GM18519 (cell line): ENCODE data around the gene KRTAP10-12.

ENCODE experiments used
- ATAC-seq: cut with Tn5 transposase; IDR thresholded peaks from one replicate; pipeline ENCODE4 v1.9.1; 2021; ENCODE audit warnings: mild to moderate bottlenecking, moderate library complexity; ENCODE audit not compliant: unreplicated experiment, low FRiP score

The KRTAP10-12 gene

GRCh38 chr21:44696572-44696971 is 400 bp upstream of the KRTAP10-12 start:
- no peak for ATAC-seq

GRCh38 chr21:44697811-44698734 is 1.1 kb downstream of the KRTAP10-12 start:
- no peak for ATAC-seq

- ATAC-seq = no peak
Observed at GRCh38 chr21:44699502-44700001, 2.6 kb downstream of the KRTAP10-12 start.

GRCh38 chr21:44700101-44701022 is 3.4 kb downstream of the KRTAP10-12 start:
- ATAC-seq = no peak

GRCh38 chr21:44701023-44701400 is 4.0 kb downstream of the KRTAP10-12 start:
- no peak for ATAC-seq

GRCh38 chr21:44701541-44701940 is 4.6 kb downstream of the KRTAP10-12 start:
- no peak for ATAC-seq

GRCh38 chr21:44702111-44702972 is 5.4 kb downstream of the KRTAP10-12 start:
- ATAC-seq = no peak

- no peak for ATAC-seq
Observed at GRCh38 chr21:44702973-44703730, 6.2 kb downstream of the KRTAP10-12 start.

GRCh38 chr21:44703731-44704635 is 7.0 kb downstream of the KRTAP10-12 start:
- ATAC-seq = no peak

GRCh38 chr21:44704636-44705001 is 7.6 kb downstream of the KRTAP10-12 start:
- no peak for ATAC-seq

- no peak for ATAC-seq
Observed at GRCh38 chr21:44706026-44706705, 9.2 kb downstream of the KRTAP10-12 start.

GRCh38 chr21:44706706-44707581 is 10.0 kb downstream of the KRTAP10-12 start:
- ATAC-seq = no peak

- ATAC-seq = no peak
Observed at GRCh38 chr21:44708213-44708865, 11.4 kb downstream of the KRTAP10-12 start.

- no peak for ATAC-seq
Observed at GRCh38 chr21:44708866-44709425, 12.0 kb downstream of the KRTAP10-12 start.

- no peak for ATAC-seq
Observed at GRCh38 chr21:44709426-44710293, 12.7 kb downstream of the KRTAP10-12 start.
